Urinary bladder (tissue), 4 donors: ENCODE data around the gene SEZ6L. TPM values are rescaled to one million over a fixed set of nuclear protein-coding genes. Genes with fewer than 3 reads are reported as not detected.

Source experiments
- DNase-seq: peaks from one replicate; pipeline ENCODE4 v3.0.0-alpha.2; 2015; ENCODE audit errors: extremely low spot score
- H3K27ac ChIP-seq: one replicate; pipeline ENCODE4 v1.5.1; 2013; ENCODE audit warnings: low read depth, mild to moderate bottlenecking, moderate library complexity
- H3K36me3 ChIP-seq: one replicate; pipeline ENCODE4 v1.6.1; 2013; ENCODE audit warnings: mild to moderate bottlenecking, moderate library complexity; ENCODE audit not compliant: insufficient read depth
- H3K4me1 ChIP-seq: one replicate; pipeline ENCODE4 v1.6.1; 2013; ENCODE audit warnings: mild to moderate bottlenecking, moderate library complexity; ENCODE audit not compliant: insufficient read depth
- H3K4me3 ChIP-seq: one replicate; pipeline ENCODE4 v1.5.1; 2013; ENCODE audit warnings: low read depth, low read length
- WGBS: extraction: QIAGEN DNeasy Blood & Tissue Kit; methylation state at CpG from one replicate; pipeline ENCODE4 v1.1.7; 2013; 5-methylcytosine and 5-hydroxymethylcytosine counted together
- polyA plus RNA-seq: library from polyadenylated mRNA; stranded (reverse); fragments of 200-250 nt; gene quantifications from one replicate; pipeline ENCODE4 v1.2.3, GENCODE V29; 2013
- total RNA-seq: library from RNA; depleted of rRNA; stranded (reverse); fragments of >200 nt; gene quantifications from one replicate; pipeline ENCODE4 v1.2.3, GENCODE V29; 2014
- donor health status: healthy with polysubstance abuse.
- donor health status: healthy.

Gene SEZ6L
- total and polyA plus RNA-seq, 2 donors, result 0.48 to 2.0 TPM

DNA sequence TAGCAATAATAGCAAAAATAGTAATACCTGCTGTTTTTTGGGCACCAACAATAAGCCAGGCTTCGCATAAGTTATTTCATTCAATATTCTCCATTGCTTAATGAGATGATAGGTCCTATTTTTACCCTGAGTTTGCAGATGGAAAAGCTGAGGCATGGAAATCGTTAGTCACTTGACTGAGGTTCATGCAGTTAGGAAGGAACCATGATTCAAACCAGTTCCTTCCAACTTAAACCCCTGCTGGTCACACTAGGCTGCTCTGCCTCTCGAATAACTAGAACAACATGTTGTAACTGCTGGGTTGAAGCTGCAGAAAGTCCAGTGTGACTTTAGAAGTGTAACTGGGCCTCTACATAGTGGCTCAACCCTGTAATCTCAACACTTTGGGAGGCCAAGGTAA is 69.3 kb downstream of the SEZ6L start:
- H3K27ac ChIP-seq, result no peak overlapping the region
- no peak for DNase-seq
- no peaks in the 10 kb centered on the region for H3K4me1 ChIP-seq
- WGBS, result 79% methylated on average over 3 of the region's 3 CpGs
- no peaks in the 10 kb centered on the region for H3K36me3 ChIP-seq
- H3K4me3 ChIP-seq, result no peak overlapping the region

DNA sequence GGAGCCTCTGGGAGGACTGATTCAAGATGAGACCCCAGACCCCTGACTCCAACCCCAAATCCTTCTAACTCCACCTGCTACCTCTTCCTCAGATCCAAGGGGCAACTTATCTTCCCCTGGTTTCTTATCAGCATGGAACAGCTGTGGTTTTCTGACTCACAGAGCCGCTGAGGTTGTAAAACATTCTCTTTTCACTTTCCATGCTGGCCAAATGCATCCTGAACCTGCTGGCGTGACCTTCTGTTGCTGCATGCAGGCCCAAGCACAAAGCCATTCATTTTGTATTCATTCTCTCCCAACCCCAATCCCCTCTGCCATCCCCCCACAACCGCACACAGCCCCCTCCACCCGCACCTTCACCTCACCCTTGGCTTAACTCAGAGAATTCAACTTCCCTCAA is 70.3 kb downstream of the SEZ6L start:
- Histone ChIP-seq H3K36me3 (no peaks in the 10 kb centered on the region), H3K4me1 (no peaks in the 10 kb centered on the region), H3K27ac (no peak overlapping the region), H3K4me3 (no peak overlapping the region)
- 37% methylated on average over 4 of the region's 4 CpGs for WGBS
- no peak for DNase-seq

DNA sequence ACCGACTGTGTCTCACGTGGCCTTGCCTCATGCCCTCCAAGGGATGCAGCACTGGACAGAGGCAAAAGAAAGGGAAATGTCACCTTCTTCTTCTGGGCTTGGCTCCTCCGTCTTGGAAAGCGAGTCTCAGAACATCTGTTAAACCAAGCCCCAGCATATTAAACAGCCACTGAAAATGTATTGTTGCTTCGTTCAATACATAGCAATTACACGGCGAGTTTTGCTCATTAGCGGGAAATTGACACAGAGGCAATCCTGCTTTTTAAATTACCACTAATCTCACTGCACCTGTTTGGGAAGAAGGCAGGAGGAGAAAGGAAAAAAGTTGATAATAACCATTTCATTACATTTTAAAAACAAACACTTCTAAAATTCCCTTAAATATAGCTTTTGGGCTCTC is 72.1 kb downstream of the SEZ6L start:
- 84% methylated on average over 8 of the region's 8 CpGs for WGBS
- Histone ChIP-seq H3K4me1 (no peaks in the 10 kb centered on the region), H3K36me3 (no peaks in the 10 kb centered on the region), H3K27ac (no peak overlapping the region), H3K4me3 (no peak overlapping the region)
- no peak for DNase-seq

DNA sequence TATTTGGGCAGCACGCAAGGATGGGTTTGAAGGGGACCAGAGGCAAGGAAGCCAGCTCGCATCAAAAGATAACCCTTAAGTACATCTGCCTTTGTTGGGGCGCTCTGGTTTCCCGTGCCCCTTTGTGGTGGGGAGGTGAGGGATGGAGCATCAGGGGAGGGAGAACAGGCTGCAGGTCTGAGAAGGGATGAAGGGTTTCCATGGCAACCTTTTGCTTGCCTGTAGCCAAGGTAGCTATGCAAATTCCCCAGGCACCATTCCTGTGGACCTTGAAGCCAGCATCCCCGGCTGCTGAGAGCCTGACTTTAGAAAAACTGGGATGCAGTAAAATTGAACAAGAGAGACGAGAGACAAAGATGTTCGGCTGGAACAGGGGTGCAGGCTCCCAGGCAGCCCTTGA is 75.7 kb downstream of the SEZ6L start:
- H3K4me3 ChIP-seq, result no peak overlapping the region
- WGBS, result 60% methylated on average over 7 of the region's 7 CpGs
- no peaks in the 10 kb centered on the region for H3K36me3 ChIP-seq
- H3K27ac ChIP-seq, result no peak overlapping the region
- H3K4me1 ChIP-seq, result no peaks in the 10 kb centered on the region
- no peak for DNase-seq

DNA sequence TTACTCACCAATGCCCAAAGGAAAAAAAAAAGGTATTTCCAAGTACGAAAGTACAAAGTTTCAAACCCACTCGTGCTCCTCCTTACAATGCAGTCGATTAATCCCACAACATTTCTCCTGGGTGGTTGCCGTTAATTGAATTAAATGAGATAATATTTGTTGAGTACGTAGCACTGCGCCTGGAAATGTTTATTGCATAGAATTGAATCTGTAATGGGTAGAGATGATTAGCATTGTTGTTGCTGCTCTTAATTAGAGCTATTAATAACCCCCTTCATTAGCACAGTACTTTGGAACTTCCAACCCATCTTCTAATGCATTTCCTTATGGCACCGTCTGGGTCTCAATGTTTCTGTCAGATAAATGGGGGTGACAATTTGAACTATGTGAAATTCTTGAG is 77.3 kb downstream of the SEZ6L start:
- Histone ChIP-seq H3K4me1 (no peaks in the 10 kb centered on the region), H3K36me3 (no peaks in the 10 kb centered on the region), H3K27ac (no peak overlapping the region), H3K4me3 (no peak overlapping the region)
- 78% methylated on average over 7 of the region's 7 CpGs for WGBS
- DNase-seq, result no peak

DNA sequence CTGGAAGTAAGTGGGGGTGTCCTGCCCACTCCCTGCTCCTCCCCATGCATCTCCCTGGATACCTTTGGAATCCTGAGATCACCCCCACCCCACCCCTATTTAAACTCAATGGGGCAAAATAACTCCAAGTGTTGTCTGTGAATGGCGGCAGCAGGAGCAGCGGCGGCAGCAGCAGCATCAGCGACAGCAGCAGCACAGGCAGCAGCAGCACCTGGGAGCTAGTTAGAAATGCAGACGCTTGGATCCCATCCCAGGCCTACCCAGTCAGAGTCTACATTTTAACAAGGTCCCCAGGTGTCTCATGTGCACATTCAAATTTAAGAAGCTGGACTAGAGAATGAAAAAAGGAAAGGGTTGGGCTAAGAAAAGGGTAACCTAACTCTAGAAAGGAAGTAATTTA is 82.6 kb downstream of the SEZ6L start:
- no peak for DNase-seq
- Histone ChIP-seq H3K4me3 (no peak overlapping the region), H3K4me1 (no peaks in the 10 kb centered on the region), H3K27ac (no peak overlapping the region), H3K36me3 (no peaks in the 10 kb centered on the region)
- 70% methylated on average over 5 of the region's 5 CpGs for WGBS

DNA sequence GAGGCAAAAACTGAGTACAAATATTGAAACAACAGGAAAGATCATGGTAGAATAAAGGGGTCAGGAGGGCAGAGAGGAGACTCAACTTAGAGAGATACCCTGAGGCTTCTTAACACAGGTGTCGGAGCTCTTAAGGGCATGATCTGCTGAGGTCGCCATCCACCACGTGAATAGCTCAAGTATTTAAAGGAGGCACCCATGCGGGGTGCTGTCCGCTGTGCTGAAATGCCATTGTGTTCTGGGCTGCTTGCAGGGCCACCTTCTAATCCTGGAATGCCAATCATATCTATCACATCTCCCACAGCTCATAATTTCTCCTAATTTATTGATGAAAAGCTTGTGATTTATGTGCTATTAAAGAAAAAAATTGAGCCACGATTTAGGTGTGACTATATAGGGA is 90.2 kb downstream of the SEZ6L start:
- Histone ChIP-seq H3K27ac (no peak overlapping the region), H3K4me1 (no peaks in the 10 kb centered on the region), H3K36me3 (no peaks in the 10 kb centered on the region), H3K4me3 (no peak overlapping the region)
- DNase-seq, result no peak
- 5% methylated on average over 6 of the region's 6 CpGs for WGBS

DNA sequence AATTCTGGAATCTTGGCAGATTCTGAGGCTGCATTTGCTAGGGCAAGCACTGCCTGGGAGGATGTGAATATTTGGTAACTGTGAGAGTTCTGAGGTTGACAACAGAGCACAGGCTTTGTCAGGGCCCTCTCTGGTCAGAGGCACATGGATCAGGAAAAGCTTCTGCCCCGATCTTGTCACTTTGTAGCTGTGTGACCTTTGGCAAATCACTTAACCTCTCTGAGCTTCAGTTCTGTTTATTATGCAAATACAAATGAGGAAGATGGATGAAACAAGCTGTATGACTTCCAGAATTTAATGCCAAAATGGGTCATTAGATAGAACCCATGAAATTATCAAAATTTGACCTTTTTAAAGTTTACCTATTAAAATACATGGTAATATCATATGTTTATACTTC is 94.9 kb downstream of the SEZ6L start:
- no peak overlapping the region for H3K27ac ChIP-seq
- DNase-seq, result no peak
- 69% methylated on average over 1 of the region's 1 CpG for WGBS
- no peaks in the 10 kb centered on the region for H3K4me1 ChIP-seq
- H3K4me3 ChIP-seq, result no peak overlapping the region
- no peaks in the 10 kb centered on the region for H3K36me3 ChIP-seq

DNA sequence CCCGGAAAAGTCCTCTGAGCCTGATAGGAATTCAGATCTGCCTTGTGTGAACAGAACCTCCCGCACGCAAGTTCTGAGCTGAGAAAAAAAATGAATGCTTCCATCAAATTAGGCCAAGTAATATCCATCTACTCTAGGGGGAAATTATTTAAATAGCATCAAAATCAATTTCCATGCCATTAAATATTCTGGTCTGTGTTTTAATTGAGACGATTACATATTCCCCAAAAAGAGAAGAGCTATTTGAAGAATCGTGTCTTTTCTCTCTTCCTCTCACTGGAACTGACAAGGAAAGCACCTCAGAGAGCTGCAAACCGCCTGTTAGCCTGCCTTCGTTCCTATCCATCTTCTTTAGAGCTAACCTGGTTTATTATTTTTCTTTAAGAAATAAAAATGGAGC is 96.0 kb downstream of the SEZ6L start:
- Histone ChIP-seq H3K27ac (no peak overlapping the region), H3K4me1 (no peaks in the 10 kb centered on the region), H3K36me3 (no peaks in the 10 kb centered on the region), H3K4me3 (no peak overlapping the region)
- 69% methylated on average over 7 of the region's 7 CpGs for WGBS
- DNase-seq, result no peak

DNA sequence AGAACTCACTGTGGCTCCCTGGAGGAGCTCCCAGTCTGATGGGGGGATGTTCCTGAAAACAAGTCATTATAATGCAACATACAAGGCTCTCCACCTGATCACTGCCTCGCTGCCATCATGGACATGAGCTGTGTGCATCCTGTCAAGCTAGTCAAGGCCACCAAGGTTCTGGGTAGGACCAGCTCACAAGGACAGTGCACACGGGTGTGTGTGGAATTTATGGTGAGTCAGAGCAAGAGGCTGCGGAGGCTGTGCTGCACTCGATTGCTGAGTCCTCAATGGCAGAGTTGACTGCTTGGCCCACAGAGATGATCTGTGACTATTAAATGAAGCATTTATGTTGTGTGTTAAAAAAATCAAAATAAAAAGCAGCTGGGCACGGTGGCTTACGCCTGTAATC is 96.6 kb downstream of the SEZ6L start:
- Histone ChIP-seq H3K27ac (no peak overlapping the region), H3K4me1 (no peaks in the 10 kb centered on the region), H3K4me3 (no peak overlapping the region), H3K36me3 (no peaks in the 10 kb centered on the region)
- 76% methylated on average over 6 of the region's 6 CpGs for WGBS
- DNase-seq, result no peak

DNA sequence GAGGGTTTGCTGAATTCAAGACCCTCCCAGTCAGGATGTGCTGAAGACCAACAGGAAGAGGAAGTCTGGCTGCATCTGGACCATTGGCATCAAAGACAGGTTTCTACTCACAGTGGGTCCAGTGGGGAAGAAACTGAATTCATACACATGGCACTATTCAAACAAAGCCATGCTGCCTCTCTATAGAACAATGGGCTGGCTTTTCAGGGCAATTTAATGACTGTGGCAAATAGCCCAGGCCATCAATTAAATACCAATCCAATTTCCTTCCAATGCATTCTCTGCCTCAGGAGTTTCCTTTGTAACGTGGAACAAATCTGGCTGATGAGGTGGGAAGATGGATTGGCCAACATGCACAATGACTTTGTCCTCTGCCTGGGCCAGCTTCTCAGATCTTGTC is 98.6 kb downstream of the SEZ6L start:
- WGBS, result 51% methylated on average over 1 of the region's 1 CpG

DNA sequence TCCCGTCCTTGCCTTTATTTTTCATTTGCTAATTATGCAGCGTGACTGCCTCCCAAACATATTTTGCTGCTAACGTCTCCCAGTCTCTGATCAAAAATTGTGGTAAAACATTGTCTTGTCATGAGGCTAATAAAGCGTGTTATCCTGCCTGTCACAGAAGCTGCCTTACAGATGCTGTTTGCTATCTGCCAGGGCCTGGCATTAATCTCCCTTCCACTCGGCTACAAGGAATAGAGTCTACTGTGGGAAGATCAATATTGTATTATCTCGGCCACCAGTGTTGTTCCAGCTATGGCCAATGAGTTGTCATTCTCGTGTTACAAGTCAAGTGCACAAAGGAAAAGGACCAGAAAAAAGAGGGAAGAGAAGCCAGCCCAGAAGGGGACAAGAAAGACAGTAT is 100.3 kb downstream of the SEZ6L start:
- no peak overlapping the region for H3K27ac ChIP-seq
- no peaks in the 10 kb centered on the region for H3K4me1 ChIP-seq
- DNase-seq, result no peak
- no peaks in the 10 kb centered on the region for H3K36me3 ChIP-seq
- 51% methylated on average over 7 of the region's 7 CpGs for WGBS
- H3K4me3 ChIP-seq, result no peak overlapping the region

More for the DNA sequence above, 98.6 kb downstream of the SEZ6L start:
- no peak for DNase-seq
- Histone ChIP-seq H3K36me3 (no peaks in the 10 kb centered on the region), H3K4me1 (no peaks in the 10 kb centered on the region), H3K27ac (no peak overlapping the region), H3K4me3 (no peak overlapping the region)

DNA sequence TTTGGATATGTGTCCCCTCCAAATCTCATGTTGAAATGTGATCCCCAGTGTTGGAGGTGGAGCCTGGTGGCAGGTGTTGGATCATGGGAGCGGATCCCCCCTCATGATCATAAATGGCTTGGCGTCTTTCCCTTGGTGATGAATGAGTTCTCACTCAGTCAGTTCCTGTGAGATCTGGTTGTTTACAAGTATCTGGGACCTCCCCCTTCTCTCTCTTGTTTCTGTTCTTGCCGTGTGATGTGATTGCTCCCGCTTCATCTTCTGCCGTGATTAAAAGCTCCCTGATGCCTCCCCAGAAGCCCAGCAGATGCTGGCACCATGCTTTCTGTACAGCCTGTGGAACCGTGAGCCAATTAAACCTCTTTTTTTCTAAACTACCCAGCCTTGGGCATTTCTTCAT is 102.2 kb downstream of the SEZ6L start:
- WGBS, result 46% methylated on average over 6 of the region's 6 CpGs
- no peak for DNase-seq
- no peaks in the 10 kb centered on the region for H3K36me3 ChIP-seq
- H3K27ac ChIP-seq, result no peak overlapping the region
- no peak overlapping the region for H3K4me3 ChIP-seq
- H3K4me1 ChIP-seq, result no peaks in the 10 kb centered on the region

DNA sequence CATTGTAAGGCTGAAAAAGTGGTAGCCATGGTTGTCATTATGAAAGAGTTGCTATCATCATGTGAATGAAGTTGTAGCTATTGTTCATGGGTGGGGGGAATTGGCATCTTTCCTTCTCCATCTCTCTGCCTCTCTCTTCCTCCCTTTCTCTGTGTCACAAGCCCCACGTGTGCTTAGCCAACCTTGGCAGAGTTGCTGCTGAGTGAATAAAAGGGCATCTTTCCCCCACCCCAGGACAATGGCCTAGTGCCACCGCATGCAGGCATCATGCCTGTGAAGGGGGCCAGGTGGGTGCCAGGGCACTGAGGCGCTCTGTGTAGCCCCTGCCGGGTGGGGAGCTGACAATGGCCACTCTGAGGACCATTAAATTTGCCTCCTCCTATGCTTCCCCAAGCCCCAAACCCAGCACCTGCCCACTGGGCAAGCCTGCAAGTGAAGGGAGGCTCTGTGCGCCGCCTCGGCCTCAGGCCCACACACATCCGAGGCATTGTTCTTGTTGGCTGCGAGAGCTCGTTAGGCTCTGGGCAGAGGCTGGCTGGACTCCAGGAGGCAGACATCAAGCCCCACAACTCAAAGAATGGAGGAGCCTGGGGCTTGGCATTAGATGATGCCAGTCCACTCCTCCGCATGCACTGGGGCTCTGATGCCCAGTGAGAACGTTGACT is 103.9 kb downstream of the SEZ6L start:
- 82% methylated on average over 12 of the region's 12 CpGs for WGBS
- Histone ChIP-seq H3K4me3 (no peak overlapping the region), H3K36me3 (no peaks in the 10 kb centered on the region), H3K4me1 (no peaks in the 10 kb centered on the region), H3K27ac (no peak overlapping the region)
- DNase-seq, result no peak
